ENCODE data around the gene ASXL2.
A peak's percentile ranks its signal among the peaks of the same experiment; 100 is the strongest.
"Not testable (repeated sequence)": the region's sequence is repeated elsewhere in the genome, so short reads cannot be mapped to it uniquely, and the experiment has no call there.

The ASXL2 gene

DNA sequence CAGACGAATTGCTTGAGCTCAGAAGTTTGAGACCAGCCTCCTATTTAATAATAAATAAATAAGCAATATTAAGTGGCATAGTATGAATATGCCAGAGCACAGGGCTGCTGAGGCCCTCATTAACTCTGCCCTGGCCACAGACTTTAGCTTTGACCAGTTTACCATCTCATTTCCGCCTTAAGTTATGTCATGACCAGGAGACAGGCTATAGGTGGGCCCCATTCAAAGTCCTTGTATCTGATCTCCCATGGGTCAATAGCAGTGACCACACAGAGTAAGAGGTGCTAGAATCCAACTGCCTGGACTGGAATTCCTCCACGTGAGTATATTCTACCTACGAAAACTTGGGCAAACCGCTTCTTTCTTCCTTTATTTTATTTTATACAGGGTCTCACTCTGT, 13.4 kb upstream of the ASXL2 start:
- DNase-seq (ENCODE audit: low read depth): no peak

DNA sequence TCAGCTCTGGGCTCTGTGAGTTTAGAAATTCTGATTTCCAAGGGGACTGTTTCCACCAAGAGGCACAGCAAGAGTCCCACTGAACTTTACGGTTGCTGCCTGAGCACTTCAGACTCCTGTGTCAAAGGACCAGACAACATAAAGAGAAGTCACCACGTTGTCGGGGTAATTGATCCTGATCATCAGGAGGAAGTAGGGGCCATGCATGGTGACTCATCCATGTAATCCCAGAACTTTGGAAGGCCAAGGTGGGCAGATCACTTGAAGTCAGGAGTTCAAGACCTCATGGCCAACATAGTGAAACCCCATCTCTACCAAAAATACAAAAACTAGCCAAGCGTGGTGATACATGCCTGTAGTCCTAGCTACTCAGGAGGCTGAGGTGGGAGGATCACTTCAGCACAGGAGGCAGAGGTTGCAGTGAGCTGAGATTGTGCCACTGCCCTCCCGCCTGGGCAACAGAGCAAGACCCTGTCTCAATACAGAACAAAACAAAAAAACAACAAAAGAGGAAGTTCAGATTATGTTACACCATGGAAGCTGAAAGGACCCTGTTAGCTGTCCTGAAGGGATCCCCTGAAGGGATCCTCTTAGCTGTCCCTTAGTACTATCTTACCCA, 9.4 kb upstream of the ASXL2 start:
- DNase-seq (ENCODE audit: low read depth): no peak

DNA sequence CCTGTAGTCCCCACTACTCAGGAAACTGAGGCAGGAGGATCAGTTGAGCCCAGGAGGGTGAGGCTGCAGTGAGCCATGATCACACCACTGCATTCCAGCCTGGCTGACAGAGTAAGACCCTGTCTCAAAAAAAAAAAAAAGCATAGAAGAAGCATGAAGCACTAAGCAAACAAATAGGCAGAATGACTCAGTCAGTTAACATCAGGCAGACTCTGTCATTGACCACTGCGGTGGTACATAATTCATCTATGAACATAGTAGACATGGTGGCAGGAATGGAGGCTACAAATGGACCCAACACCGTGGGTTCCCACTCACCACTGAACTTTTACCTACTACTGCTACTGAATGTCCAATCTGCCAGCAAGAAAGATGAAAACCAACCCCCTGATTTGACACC, 7.6 kb upstream of the ASXL2 start:
- peak; percentile 70 for DNase-seq (ENCODE audit: low read depth)

DNA sequence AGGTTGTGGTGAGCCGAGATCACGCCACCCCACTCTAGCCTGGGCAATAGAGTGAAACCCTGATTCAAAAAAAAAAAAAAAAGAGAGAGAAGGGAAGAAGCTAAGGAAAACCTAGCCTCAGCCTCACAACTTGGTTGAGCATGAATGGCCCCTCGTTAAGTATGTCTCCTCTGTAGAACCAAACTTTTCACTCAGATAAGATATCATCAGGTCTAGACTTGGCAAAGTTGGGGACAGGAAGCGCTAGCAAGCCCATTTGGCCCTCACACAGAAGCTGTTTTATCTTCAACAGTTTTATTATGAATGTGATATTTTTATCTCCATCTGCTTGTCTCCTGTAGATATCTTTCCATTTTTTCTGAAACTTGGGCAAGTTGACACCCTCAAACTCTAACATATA, 3.5 kb upstream of the ASXL2 start:
- no peak for DNase-seq (ENCODE audit: low read depth)

DNA sequence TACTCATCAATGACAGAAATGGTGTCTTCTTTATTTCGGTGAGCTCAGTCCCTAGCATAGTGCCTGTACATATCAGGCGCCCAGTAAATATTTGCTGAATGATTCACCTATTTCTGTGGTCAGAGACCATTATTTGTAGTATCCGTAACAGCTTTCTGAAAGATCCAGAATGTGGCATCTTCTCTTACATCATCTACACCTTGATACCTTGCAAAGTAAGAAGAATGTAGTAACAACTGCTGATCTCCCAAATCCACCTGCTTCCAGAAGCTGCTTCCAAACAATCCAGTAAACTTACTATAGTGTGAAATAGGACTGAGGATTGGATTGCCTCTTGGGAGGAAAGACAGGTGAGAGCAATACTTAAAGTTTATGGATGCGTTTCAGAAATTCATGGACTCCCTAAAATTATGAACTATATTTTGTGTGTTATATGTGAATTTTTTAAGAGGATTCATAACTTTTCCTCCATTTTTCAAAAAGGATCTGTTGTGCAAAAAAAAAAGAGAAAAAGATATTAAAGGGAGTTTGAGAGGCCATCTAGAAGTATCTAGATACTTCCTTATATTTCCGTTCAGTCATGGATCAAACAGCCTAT, 945 bp upstream of the ASXL2 start:
- peak; percentile 45 for DNase-seq (ENCODE audit: low read depth)

DNA sequence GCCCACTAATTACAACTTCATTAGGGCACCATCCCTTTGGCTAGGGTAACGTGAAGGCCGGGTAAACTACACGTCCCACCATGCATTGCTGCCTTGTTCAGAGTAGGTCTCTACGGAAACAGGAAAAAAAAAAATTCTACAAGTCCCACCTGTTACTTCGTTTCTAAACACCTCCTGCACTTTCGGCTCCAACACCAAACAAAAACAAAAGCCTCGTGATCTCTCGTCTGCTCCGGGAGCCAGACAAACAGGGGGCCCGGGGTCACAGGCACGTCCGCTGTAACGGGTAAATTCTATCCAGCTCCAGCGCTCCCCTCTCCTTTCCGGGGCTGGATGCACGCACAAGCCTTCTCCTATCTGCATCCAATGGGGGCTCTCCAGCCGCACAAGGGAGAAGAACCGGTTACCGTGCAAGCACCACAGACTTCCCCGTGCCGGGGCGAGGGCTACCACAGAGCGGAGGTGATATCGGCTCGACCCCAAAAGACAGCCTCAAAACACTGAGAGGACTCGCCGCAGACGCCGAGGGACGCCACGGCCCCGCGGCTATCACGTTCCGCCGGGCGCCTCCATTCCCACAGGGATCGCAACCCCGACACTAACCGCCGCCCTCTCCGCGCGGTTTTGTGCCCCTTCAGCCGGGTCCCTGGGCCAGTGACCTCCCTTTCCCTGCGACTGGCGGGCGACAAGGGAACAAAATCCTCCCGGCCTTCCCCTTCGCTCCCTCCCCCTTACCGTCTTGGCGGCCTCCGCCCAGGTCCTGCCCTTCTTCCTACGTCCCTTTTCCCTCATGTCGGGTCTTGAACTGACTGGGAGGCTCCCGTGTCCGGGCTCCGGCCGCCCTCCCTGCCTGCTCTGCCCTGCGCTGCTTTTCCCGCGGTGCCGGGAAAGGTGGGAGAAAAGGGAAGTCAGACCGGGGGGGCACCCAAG, 591 bp downstream of the ASXL2 start:
- peak; percentile 36 for DNase-seq (ENCODE audit: low read depth)

DNA sequence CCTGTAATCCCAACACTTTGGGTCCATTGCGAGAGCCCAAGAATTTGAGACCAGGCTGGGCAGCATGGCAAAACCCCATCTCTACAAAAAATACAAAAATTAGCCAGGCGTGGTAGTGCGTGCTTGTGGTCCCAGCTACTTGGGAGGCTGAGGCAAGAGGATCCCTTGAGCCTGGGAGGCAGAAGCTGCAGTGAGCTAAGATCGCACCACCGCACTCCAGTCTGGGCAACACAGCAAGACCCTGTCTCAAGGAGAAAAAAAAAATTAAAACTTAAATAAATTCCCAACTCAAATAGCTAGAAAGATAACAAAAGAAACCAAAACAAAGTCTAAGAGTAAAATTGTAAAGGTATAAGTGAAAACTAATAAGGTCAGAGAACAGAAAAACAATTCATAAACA, 6.2 kb downstream of the ASXL2 start:
- no peak for DNase-seq (ENCODE audit: low read depth)

DNA sequence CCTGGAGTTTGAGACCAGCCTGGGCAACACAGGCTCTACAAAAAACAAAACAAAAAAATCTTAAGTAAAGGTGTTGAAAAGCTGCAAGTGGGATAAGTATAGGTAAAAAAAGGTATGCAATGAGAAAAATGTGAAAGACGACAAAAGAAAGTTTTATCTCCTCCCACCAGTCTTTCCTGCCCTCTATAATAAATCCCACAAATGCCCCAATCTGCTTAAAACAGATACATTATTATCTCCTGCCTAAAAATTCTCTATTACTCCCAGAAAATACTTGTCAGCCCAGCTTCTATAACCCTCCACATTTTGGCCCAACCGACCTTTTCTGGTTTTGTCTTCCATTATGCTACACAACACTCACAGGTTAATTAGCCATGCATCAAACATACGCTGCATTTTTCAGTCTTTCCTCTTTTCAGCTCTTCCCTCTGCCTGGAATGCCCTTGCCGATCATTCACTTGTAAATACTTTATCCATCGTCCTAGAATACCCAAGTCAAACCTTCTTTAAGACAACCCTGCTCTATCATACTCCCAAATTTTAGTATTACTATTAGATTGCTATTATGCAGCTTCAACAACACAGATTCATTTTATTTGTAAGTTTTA, 10.8 kb downstream of the ASXL2 start:
- no peak for DNase-seq (ENCODE audit: low read depth)

DNA sequence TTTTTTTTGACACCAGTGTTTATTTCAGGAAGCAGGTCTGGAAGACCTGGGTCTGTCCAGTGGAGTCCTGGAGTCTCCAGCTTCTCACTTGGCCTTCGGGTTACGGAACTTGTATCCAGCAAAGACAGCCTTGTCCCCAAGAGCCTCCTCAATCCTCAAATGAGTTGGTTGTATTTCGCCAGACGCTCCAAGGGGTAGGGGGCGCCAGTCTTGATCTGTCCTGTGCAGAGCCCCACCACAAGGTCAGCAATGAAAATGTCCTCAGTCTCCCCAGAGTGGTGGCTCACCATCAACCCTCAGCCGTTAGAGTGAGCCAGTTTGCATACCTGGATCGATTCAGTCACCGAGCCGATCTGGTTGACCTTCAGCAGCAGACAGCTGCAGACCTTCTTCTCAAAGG, 21.9 kb downstream of the ASXL2 start:
- no peak for DNase-seq (ENCODE audit: low read depth)

DNA sequence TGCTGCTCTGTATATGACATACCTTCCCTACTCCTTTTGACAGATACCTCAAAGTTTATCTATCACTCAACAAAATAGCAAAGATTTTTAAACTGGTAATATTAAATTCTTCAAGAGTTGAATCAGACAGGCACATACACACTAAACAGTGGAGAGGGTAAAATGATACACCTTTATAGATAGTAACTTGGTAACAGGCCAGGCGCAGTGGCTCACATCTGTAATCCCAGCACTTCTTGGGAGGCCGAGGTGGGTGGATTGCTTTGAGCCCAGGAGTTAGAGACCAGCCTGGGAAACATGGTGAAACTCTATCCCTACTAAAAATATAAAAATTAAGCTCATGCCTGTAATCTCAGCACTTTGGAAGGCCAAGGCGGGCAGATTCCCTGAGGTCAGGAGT, 23.2 kb downstream of the ASXL2 start:
- no peak for DNase-seq (ENCODE audit: low read depth)

DNA sequence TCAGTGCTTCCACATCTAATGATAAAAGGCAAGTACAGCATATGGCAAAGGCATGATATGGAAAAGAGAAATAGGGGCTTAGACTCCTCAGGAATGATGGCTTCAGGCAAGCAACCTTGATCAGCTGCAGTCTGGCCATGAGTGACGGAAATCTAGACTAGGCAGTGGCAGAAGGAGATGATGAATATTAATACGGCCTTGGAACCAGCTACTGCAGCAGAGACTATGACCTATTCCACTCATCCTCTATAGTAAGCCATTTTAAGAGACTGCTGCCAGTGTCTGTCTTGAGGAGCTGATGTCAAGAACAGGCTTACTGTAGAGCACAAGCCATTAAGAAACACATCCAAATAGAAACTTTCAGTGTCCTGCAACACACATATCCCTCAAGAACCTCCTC, 23.7 kb downstream of the ASXL2 start:
- DNase-seq (ENCODE audit: low read depth): no peak

DNA sequence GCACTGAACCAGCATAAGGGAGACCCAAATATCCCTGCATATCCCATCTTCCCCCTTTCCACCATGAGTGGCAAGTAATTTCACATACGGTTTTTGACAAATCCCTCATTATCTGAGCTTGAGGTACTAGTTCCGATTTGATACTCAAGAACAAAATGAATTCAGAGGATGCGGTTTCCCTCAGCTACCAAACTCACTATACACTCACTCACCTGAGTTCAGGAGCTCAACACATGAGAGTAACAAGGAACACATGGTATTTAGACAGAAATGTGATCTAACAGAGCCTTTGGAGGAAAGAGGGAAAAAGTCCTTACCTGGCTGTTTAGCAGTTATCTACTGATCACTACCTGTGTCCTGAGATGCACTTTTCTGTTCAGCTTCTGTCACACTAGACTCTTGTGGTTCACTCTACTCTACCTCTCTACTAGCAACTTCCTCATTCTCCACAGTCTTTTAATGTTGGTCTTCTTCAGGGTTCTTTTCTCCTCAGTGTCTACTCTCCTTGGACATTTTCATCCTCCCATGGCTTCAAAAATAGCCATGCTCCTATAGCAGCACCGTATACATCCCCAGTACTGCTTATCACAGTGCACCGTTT, 25.1 kb downstream of the ASXL2 start:
- DNase-seq (ENCODE audit: low read depth): no peak

DNA sequence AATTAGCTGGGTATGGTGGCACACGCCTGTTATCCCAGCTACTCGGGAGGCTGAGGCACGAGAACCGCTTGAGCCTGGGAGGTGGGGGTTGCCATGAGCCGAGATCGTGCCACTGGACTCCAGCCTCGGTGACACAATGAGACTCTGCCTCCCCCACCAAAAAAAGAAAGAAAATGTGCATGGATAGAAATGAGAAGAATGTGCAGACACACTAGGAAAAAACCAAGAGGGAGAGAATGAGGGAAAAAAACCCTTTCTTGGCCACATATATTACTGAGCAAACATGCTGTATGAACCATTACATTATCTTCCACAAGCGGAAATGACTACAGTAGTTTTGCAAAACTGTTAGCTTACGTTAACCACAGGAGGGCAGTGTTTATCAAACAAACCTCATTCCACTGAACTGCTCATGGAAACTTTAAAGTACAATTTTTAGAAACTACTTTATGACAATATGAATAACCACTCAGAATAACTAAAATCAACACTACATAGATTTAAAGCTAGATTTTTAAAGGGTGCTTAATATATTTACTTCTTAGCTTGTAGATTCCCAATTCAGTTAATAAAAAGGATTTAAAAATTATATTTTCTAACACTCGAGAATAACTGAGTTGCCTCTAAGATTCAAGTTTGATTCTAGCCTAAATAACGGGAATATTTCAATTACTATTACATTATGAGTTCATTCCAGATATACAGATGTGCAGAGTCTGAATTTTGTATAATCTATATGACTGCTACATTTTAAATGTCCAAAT, 26.4 kb downstream of the ASXL2 start:
- peak; percentile 64 for DNase-seq (ENCODE audit: low read depth)

DNA sequence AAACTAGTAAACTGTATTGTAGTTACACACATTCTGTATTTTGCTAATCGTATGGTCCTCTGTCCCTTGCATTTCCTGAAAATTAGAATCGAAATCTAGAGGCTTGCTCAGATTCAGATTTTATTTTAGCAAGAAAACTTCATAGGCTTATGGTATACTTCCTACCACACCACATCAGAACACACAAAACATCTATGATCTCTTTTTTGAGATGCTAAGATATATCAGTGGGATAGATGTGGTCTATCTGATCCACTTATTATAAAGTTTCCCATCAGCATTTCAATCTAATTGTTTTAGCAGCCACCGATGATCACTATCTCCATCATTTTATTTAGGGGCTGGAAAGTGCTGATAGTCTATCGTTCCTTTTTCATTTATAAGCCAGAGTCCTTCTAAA, 27.9 kb downstream of the ASXL2 start:
- not testable (repeated sequence) for DNase-seq (ENCODE audit: low read depth)

DNA sequence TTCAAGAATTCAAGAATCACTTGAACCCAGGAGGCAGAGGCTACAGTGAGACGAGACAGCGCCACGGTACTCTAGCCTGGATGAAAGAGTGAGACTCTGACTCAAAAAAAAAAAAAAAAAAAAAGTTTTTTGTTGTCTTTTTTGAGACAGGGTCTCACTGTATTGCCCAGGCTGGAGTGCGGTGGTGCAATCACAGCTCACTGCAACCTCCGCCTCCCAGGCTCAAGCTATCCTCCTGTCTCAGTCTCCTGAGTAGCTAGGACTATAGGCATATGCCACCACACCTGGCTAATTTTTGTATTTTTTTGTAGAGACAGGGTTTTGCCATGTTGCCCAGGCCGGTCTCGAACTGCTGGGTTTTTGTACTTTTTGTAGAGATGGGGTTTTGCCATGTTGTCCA, 28.9 kb downstream of the ASXL2 start:
- DNase-seq (ENCODE audit: low read depth): not testable (repeated sequence)

DNA sequence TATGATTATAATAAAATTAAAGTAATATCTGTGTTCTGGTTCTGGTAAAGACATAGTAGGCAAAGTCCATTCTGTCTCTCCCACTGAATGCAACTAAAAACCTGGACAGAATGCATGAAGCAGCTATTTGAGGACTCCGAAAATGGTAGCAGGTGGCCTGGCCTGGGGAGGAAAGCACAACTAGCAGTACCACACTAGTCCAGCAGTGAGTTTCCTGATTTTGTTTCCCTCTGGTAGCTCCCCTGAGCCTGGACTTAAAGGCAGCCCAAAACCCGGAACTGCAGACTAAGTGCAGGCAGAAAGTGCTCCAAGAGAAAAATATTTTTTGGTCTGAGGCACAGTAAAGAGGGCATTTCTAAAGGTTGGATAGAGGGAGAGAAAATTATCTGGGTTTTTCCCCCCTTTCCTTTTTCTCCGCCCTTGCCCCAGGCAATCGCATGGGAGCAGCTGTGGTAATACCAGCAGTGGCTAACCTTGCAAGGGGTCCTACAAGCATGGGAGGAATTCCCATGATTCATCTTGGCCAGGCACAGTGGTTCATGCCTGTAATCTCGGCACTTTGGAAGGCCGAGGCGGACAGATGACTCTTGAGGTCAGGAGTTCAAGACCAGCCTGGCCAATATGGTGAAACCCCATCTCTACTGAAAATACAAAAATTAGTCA, 32.3 kb downstream of the ASXL2 start:
- DNase-seq (ENCODE audit: low read depth): no peak

DNA sequence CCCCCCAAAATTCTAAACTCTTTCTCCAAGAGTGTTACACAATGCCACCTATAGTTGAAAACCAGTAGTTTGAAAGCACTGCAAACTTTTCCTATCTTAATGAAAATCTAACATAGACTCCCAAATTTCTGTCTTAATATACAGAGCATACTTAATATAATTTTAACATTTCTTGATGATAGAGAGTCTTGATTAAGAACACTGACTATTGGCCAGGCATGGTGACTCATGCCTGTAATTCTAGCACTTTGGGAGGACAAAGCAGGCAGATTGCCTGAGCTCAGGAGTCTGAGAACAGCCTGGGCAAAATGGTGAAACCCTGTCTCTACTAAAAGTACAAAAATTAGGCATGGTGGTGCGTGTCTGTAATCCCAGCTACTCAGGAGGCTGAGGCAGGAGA, 34.2 kb downstream of the ASXL2 start:
- no peak for DNase-seq (ENCODE audit: low read depth)

DNA sequence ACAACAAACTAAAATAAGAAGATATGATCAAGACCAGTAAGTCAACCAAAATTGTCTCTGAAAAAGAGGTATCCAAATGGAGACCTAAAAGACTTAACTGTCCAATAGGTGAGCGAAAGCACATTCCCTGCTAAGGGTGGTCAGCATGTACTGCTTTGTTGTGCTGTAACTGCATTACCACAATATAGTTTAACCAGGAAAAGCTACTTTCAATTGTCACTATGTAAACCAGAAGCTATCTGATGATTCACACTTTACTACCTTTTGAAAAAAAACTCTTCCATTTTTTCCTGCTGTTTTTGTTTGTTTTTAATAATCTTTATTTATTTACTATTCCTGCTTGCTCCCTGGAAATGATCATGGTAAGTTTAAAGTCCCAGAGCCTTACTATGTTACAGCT, 36.1 kb downstream of the ASXL2 start:
- DNase-seq (ENCODE audit: low read depth): no peak

DNA sequence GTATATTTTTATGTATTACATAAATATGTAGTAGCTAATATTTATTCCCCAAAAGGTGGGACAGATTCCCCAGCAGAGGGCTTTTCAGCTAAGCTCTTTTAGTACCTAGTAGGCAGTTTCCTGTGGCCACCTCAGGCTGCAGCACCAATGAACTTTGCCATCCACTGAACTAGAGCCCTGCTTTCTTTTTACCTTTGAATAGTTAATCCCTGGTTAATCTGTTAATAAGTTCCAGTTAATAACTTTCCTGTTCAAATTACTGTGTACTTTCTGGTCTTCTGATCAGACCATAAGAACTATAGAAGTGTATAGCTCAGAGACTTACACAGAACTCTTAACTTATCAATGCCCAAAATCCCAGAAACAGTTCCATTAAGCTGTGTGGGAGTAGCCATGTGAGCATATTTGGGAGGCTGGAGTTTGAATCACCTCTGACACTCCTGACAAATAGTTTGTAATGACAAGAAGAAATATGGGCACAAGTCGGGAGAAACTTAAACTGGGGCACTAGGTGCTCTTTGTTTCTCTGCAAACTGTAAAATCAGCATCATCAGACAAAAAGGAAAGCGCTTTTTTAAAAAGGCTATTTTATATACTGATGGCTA, 40.0 kb downstream of the ASXL2 start:
- DNase-seq (ENCODE audit: low read depth): no peak

DNA sequence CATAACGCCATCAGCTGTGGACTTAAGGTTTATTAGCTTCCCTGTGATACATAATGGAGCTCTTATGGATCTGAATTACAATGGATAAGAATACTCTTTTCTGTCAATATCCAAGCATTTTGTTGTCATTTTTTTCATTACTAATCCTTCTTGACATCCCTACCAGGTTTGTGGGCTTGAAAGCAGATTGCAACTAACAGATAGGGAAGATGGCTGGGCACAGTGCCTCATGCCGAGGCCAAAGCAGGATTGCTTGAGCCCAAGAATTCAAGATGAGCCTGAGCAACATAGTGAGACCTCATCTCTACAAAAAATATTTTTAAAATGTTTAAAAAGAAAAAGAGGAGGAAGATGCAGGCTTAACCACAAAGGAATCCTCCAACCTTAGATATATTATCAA, 42.4 kb downstream of the ASXL2 start:
- DNase-seq (ENCODE audit: low read depth): no peak

DNA sequence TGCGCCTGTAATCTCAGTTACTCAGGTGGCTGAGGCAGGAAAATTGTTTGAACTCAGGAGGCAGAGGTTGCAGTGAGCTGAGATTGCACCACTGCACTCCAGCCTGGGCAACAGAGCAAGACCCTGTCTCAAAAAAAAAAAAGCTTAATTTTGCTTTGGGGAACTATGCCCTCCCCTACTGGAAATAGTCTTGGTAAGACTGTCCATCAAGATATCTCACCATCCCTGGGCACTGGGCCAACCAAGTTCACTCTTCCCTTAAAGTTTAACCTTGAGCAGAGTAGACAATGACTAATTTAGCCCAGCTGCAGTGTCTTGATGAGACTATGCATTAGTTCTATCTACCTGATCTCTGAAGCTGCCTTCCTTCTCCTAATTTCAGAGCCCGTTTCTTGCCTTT, 44.7 kb downstream of the ASXL2 start:
- DNase-seq (ENCODE audit: low read depth): no peak

Data from HS-5 (cell line).